ENCODE measurements around the gene SFXN5.
"Not testable (repeated sequence)": the region's sequence is repeated elsewhere in the genome, so short reads cannot be mapped to it uniquely, and the experiment has no call there.

The SFXN5 gene

GRCh38 chr2:73099486-73099885 is 28.0 kb upstream of the SFXN5 start:
- no peak for TF ChIP-seq CTCF (IDR thresholded peaks at IDR 0.05; ENCODE audit: extremely low read depth, insufficient read depth, missing control alignments)
- in situ Hi-C loops (cut with MboI; ENCODE audit: low pct_unique_long_range_greater_than_20kb, low sequenced_read_pairs, unreplicated experiment): no loop called here
- no peak for DNase-seq (ENCODE audit: low spot score)

- TF ChIP-seq CTCF (IDR thresholded peaks at IDR 0.05; ENCODE audit: extremely low read depth, insufficient read depth, missing control alignments): no peak
- DNase-seq (ENCODE audit: low spot score): no peak
- in situ Hi-C loops (cut with MboI; ENCODE audit: low pct_unique_long_range_greater_than_20kb, low sequenced_read_pairs, unreplicated experiment): no loop called here
These were observed 24.4 kb upstream of the SFXN5 start for GRCh38 chr2:73095910-73096309.

- in situ Hi-C loops (cut with MboI; ENCODE audit: low pct_unique_long_range_greater_than_20kb, low sequenced_read_pairs, unreplicated experiment); DNase-seq (ENCODE audit: low spot score): not testable (repeated sequence)
These were observed 22.2 kb upstream of the SFXN5 start for GRCh38 chr2:73093601-73094218.

- in situ Hi-C loops (cut with MboI; ENCODE audit: low pct_unique_long_range_greater_than_20kb, low sequenced_read_pairs, unreplicated experiment): no loop called here
- TF ChIP-seq CTCF (IDR thresholded peaks at IDR 0.05; ENCODE audit: extremely low read depth, insufficient read depth, missing control alignments): no peak
- DNase-seq (ENCODE audit: low spot score): no peak
These were observed 20.8 kb upstream of the SFXN5 start for GRCh38 chr2:73092146-73092783.

GRCh38 chr2:73091696-73092095 is 20.2 kb upstream of the SFXN5 start:
- TF ChIP-seq CTCF (IDR thresholded peaks at IDR 0.05; ENCODE audit: extremely low read depth, insufficient read depth, missing control alignments): no peak
- no peak for DNase-seq (ENCODE audit: low spot score)
- in situ Hi-C loops (cut with MboI; ENCODE audit: low pct_unique_long_range_greater_than_20kb, low sequenced_read_pairs, unreplicated experiment): no loop called here

- no peak for DNase-seq (ENCODE audit: low spot score)
- no peak for TF ChIP-seq CTCF (IDR thresholded peaks at IDR 0.05; ENCODE audit: extremely low read depth, insufficient read depth, missing control alignments)
- in situ Hi-C loops (cut with MboI; ENCODE audit: low pct_unique_long_range_greater_than_20kb, low sequenced_read_pairs, unreplicated experiment): no loop called here
These were observed 19.7 kb upstream of the SFXN5 start for GRCh38 chr2:73091164-73091563.

- DNase-seq (ENCODE audit: low spot score): no peak
- in situ Hi-C loops (cut with MboI; ENCODE audit: low pct_unique_long_range_greater_than_20kb, low sequenced_read_pairs, unreplicated experiment): no loop called here
- TF ChIP-seq CTCF (IDR thresholded peaks at IDR 0.05; ENCODE audit: extremely low read depth, insufficient read depth, missing control alignments): no peak
These were observed 17.9 kb upstream of the SFXN5 start for GRCh38 chr2:73089270-73090030.
